GM18870 (cell line): Measurements from ENCODE around the gene ATL3.
"Not testable (repeated sequence)": the region's sequence is repeated elsewhere in the genome, so short reads cannot be mapped to it uniquely, and the experiment has no call there.

Source experiments
- ATAC-seq: cut with Tn5 transposase; IDR thresholded peaks from one replicate; pipeline ENCODE4 v1.9.1; 2021; ENCODE audit warnings: moderate library complexity; ENCODE audit not compliant: unreplicated experiment

The ATL3 gene

GRCh38 chr11:63681321-63682065 is 10.3 kb upstream of the ATL3 start, which contains the start of gene RTN3:
Gene RTN3, plus strand, starts transcription at chr11:63681500. Its CDS starts 137 bp downstream, at chr11:63681637.
- ATAC-seq = peak; percentile 67

- no peak for ATAC-seq
Measured at GRCh38 chr11:63680834-63681320, 9.7 kb upstream of the ATL3 start.

GRCh38 chr11:63673579-63673978 is 2.4 kb upstream of the ATL3 start:
- no peak for ATAC-seq

- ATAC-seq = no peak
Measured at GRCh38 chr11:63672936-63673539, 1.9 kb upstream of the ATL3 start.

- ATAC-seq = no peak
Measured at GRCh38 chr11:63672156-63672463, 934 bp upstream of the ATL3 start.

- peak; percentile 14 for ATAC-seq
Measured at GRCh38 chr11:63670433-63671321, 499 bp downstream of the ATL3 start.

GRCh38 chr11:63670096-63670432 is 1.1 kb downstream of the ATL3 start:
- ATAC-seq = no peak

GRCh38 chr11:63667995-63668795 is 3.0 kb downstream of the ATL3 start:
- no peak for ATAC-seq

- no peak for ATAC-seq
Measured at GRCh38 chr11:63666874-63667273, 4.3 kb downstream of the ATL3 start.

GRCh38 chr11:63663809-63664208 is 7.4 kb downstream of the ATL3 start:
- no peak for ATAC-seq

- no peak for ATAC-seq
Measured at GRCh38 chr11:63660972-63661371, 10.2 kb downstream of the ATL3 start.

- ATAC-seq = no peak
Measured at GRCh38 chr11:63652671-63653070, 18.5 kb downstream of the ATL3 start.

- ATAC-seq = no peak
Measured at GRCh38 chr11:63643205-63643604, 28.0 kb downstream of the ATL3 start.

GRCh38 chr11:63641727-63642126 is 29.4 kb downstream of the ATL3 start:
- ATAC-seq = no peak

- ATAC-seq = no peak
Measured at GRCh38 chr11:63639199-63639832, 31.9 kb downstream of the ATL3 start.

GRCh38 chr11:63638436-63638835 is 32.7 kb downstream of the ATL3 start:
- not testable (repeated sequence) for ATAC-seq

GRCh38 chr11:63635762-63636465 is 35.3 kb downstream of the ATL3 start:
- ATAC-seq = no peak

- ATAC-seq = no peak
Measured at GRCh38 chr11:63629426-63629825, 41.8 kb downstream of the ATL3 start.

GRCh38 chr11:63623513-63624140 is 47.5 kb downstream of the ATL3 start:
- ATAC-seq = no peak
